ENCODE data around the gene TSEN34.
"Not testable (repeated sequence)": the region's sequence is repeated elsewhere in the genome, so short reads cannot be mapped to it uniquely, and the experiment has no call there.

The TSEN34 gene

DNA sequence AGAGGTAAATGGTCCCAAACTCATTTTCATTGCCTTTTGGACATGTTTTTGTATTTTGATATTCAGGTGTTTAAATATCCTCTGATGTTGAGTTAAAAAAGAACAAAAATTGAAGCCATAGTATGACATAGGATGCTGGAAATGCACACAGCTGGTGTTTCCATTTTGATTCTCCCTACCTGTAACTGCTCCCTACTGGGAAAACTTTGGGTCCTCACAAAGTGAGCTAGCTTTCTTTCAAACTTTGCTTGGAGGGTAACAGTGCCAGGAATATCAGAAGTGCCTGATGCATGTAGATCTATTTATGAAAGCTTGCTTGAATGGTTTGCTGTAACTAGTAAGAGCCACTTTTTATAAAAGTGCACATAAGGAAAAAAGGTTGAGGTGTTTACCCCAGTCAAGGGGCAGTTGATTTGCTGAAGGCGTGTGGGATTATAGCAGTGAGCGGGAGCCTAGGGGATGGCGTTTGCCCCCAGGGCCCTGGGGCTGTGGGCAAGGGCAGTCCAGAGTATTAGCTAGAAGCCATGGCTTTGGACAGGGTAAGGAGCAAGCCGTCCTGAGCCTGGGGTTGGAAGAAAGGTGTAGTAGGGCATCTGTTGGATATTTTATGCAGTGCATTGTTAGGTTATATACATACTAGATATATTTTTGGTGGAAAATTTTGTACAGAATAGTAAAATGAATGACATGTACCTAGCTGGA, 13.8 kb downstream of the TSEN34 start:
- Histone ChIP-seq H4K20me1 (ENCODE audit: insufficient read depth, low read length, poor library complexity, severe bottlenecking) (peaks cover 88% of the 10 kb centered on the region), H3K4me2 (ENCODE audit: low read depth, low read length, poor library complexity, severe bottlenecking) (peak overlapping the region; percentile 100), H3F3A (ENCODE audit: low read depth) (peaks cover 8% of the 10 kb centered on the region), H3K4me1 (ENCODE audit: insufficient read depth, low read length, poor library complexity, severe bottlenecking) (peaks cover 68% of the 10 kb centered on the region), H3K9me3 (ENCODE audit: insufficient read depth, low read depth, low read length) (no peaks in the 10 kb centered on the region), H3K79me2 (ENCODE audit: insufficient read depth, low read length) (peaks cover 90% of the 10 kb centered on the region), H3K9me2 (replicated peaks; ENCODE audit: low read depth, low read length) (no peaks in the 10 kb centered on the region), H3K4me3 (ENCODE audit: low read length, poor library complexity, severe bottlenecking) (peak overlapping the region; percentile 100), H3K27me3 (ENCODE audit: insufficient read depth, low read length, poor library complexity, severe bottlenecking) (no peaks in the 10 kb centered on the region), H2AFZ (ENCODE audit: low read length) (no peak overlapping the region), H3K9ac (ENCODE audit: low read depth, low read length, poor library complexity, severe bottlenecking) (peak overlapping the region; percentile 30), H3K36me3 (ENCODE audit: insufficient read depth, low read length) (peaks cover 77% of the 10 kb centered on the region)
- TF ChIP-seq, protein P1, sequence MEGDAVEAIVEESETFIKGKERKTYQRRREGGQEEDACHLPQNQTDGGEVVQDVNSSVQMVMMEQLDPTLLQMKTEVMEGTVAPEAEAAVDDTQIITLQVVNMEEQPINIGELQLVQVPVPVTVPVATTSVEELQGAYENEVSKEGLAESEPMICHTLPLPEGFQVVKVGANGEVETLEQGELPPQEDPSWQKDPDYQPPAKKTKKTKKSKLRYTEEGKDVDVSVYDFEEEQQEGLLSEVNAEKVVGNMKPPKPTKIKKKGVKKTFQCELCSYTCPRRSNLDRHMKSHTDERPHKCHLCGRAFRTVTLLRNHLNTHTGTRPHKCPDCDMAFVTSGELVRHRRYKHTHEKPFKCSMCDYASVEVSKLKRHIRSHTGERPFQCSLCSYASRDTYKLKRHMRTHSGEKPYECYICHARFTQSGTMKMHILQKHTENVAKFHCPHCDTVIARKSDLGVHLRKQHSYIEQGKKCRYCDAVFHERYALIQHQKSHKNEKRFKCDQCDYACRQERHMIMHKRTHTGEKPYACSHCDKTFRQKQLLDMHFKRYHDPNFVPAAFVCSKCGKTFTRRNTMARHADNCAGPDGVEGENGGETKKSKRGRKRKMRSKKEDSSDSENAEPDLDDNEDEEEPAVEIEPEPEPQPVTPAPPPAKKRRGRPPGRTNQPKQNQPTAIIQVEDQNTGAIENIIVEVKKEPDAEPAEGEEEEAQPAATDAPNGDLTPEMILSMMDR (conservative IDR thresholded peaks at IDR 0.05; ENCODE audit: low read length): no peak
- TF ChIP-seq EZH2phosphoT487 (IDR thresholded peaks at IDR 0.05; ENCODE audit: borderline replicate concordance): no peak

DNA sequence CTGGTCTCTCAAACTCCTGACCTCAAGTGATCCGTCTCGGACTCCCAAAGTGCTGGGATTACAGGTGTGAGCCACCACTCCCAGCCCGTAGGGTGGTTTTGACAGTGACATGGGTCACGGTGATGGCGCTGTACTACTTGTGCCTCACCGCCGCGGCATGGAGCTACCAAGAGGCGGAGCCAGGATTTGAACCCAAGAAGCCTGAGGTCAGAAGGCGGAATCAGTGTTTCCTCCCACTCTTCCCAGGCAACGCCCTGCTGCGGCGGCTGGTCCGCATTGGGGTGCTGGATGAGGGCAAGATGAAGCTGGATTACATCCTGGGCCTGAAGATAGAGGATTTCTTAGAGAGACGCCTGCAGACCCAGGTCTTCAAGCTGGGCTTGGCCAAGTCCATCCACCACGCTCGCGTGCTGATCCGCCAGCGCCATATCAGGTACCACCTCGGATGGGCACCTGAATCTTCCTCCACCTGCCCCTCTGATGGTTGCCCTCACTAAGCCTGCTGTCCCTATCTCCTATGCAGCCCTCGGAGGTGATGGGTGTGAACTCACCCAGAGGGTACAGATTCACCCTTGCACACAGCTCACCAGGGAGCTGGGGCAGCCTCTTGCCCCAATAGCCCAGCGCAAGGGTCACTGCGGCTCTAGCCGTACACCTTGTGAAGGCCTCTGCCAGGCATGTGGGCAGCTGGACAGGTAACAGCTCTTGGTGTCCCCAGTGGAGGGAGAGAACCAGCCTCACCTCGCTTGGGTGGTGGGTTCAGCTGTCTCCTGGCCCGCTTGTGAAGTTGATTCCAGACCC, 15.1 kb downstream of the TSEN34 start:
- H3K9me2 ChIP-seq (replicated peaks; ENCODE audit: low read depth, low read length): no peaks in the 10 kb centered on the region
- H3K79me2 ChIP-seq (ENCODE audit: insufficient read depth, low read length): peaks cover 86% of the 10 kb centered on the region
- H3K36me3 ChIP-seq (ENCODE audit: insufficient read depth, low read length): peaks cover 77% of the 10 kb centered on the region
- no peak overlapping the region for H3K9ac ChIP-seq (ENCODE audit: low read depth, low read length, poor library complexity, severe bottlenecking)
- H2AFZ ChIP-seq (ENCODE audit: low read length): no peak overlapping the region
- H3F3A ChIP-seq (ENCODE audit: low read depth): peaks cover 11% of the 10 kb centered on the region
- H3K27me3 ChIP-seq (ENCODE audit: insufficient read depth, low read length, poor library complexity, severe bottlenecking): no peaks in the 10 kb centered on the region
- H3K4me3 ChIP-seq (ENCODE audit: low read length, poor library complexity, severe bottlenecking): peak overlapping the region; percentile 100
- no peaks in the 10 kb centered on the region for H3K9me3 ChIP-seq (ENCODE audit: insufficient read depth, low read depth, low read length)
- peaks cover 91% of the 10 kb centered on the region for H4K20me1 ChIP-seq (ENCODE audit: insufficient read depth, low read length, poor library complexity, severe bottlenecking)
- H3K4me1 ChIP-seq (ENCODE audit: insufficient read depth, low read length, poor library complexity, severe bottlenecking): peaks cover 75% of the 10 kb centered on the region
- TF ChIP-seq, protein P1 (conservative IDR thresholded peaks at IDR 0.05; ENCODE audit: low read length): no peak
- no peak for TF ChIP-seq EZH2phosphoT487 (IDR thresholded peaks at IDR 0.05; ENCODE audit: borderline replicate concordance)
- H3K4me2 ChIP-seq (ENCODE audit: low read depth, low read length, poor library complexity, severe bottlenecking): peak overlapping the region; percentile 100

DNA sequence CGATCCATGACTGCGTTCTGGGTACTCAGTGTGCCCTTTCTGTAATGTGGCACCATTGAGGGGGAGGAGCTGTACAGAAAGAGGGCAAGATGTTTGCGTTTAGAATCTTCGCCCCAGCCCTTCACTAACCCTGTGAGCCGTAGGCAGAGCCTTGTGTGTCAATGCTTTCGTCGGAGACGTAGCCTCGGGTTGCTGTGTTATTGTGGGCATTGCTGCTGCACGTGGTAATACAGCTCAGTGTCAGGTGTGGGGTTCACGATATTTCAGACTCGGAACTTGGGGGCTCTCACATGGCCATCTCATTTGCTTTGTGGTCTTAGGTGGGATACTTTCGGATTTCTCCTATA, 15.7 kb downstream of the TSEN34 start:
- no peak overlapping the region for H3K4me3 ChIP-seq (ENCODE audit: low read length, poor library complexity, severe bottlenecking)
- H3K27me3 ChIP-seq (ENCODE audit: insufficient read depth, low read length, poor library complexity, severe bottlenecking): no peaks in the 10 kb centered on the region
- no peak for TF ChIP-seq EZH2phosphoT487 (IDR thresholded peaks at IDR 0.05; ENCODE audit: borderline replicate concordance)
- TF ChIP-seq, protein P1 (conservative IDR thresholded peaks at IDR 0.05; ENCODE audit: low read length): no peak
- H3K4me1 ChIP-seq (ENCODE audit: insufficient read depth, low read length, poor library complexity, severe bottlenecking): peaks cover 73% of the 10 kb centered on the region
- H2AFZ ChIP-seq (ENCODE audit: low read length): no peak overlapping the region
- H3K79me2 ChIP-seq (ENCODE audit: insufficient read depth, low read length): peaks cover 80% of the 10 kb centered on the region
- peaks cover 89% of the 10 kb centered on the region for H4K20me1 ChIP-seq (ENCODE audit: insufficient read depth, low read length, poor library complexity, severe bottlenecking)
- H3K9me3 ChIP-seq (ENCODE audit: insufficient read depth, low read depth, low read length): no peaks in the 10 kb centered on the region
- peaks cover 72% of the 10 kb centered on the region for H3K36me3 ChIP-seq (ENCODE audit: insufficient read depth, low read length)
- H3K4me2 ChIP-seq (ENCODE audit: low read depth, low read length, poor library complexity, severe bottlenecking): peak overlapping the region; percentile 100
- peaks cover 14% of the 10 kb centered on the region for H3F3A ChIP-seq (ENCODE audit: low read depth)
- H3K9me2 ChIP-seq (replicated peaks; ENCODE audit: low read depth, low read length): no peaks in the 10 kb centered on the region
- no peak overlapping the region for H3K9ac ChIP-seq (ENCODE audit: low read depth, low read length, poor library complexity, severe bottlenecking)

DNA sequence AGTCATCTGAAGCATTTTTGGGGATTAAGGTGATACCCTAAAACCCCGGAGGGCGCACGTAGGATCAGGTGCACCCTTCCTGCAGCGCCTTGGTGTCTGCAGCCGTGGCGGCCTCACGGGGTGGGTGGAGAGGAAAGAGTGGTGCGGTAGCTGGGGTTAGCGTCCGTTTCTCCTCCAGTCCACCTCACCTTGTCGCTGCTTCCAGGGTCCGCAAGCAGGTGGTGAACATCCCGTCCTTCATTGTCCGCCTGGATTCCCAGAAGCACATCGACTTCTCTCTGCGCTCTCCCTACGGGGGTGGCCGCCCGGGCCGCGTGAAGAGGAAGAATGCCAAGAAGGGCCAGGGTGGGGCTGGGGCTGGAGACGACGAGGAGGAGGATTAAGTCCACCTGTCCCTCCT, 16.1 kb downstream of the TSEN34 start:
- H3K27me3 ChIP-seq (ENCODE audit: insufficient read depth, low read length, poor library complexity, severe bottlenecking); H3K9me3 ChIP-seq (ENCODE audit: insufficient read depth, low read depth, low read length); H3K9ac ChIP-seq (ENCODE audit: low read depth, low read length, poor library complexity, severe bottlenecking); H3K9me2 ChIP-seq (replicated peaks; ENCODE audit: low read depth, low read length); H2AFZ ChIP-seq (ENCODE audit: low read length); H3K4me3 ChIP-seq (ENCODE audit: low read length, poor library complexity, severe bottlenecking): not testable (repeated sequence)
- Histone ChIP-seq H3K4me1 (ENCODE audit: insufficient read depth, low read length, poor library complexity, severe bottlenecking) (peaks cover 69% of the 10 kb centered on the region), H4K20me1 (ENCODE audit: insufficient read depth, low read length, poor library complexity, severe bottlenecking) (peaks cover 86% of the 10 kb centered on the region), H3K36me3 (ENCODE audit: insufficient read depth, low read length) (peaks cover 68% of the 10 kb centered on the region), H3K4me2 (ENCODE audit: low read depth, low read length, poor library complexity, severe bottlenecking) (peak overlapping the region; percentile 100), H3K79me2 (ENCODE audit: insufficient read depth, low read length) (peaks cover 80% of the 10 kb centered on the region), H3F3A (ENCODE audit: low read depth) (peaks cover 14% of the 10 kb centered on the region)
